ENCODE data around the gene ISCA1. TPM values are rescaled to one million over a fixed set of nuclear protein-coding genes. Genes with fewer than 3 reads are reported as not detected.
"Not testable (repeated sequence)": the region's sequence is repeated elsewhere in the genome, so short reads cannot be mapped to it uniquely, and the experiment has no call there.

Gene ISCA1
- total RNA-seq, 4 donors from 2014 or later: 50.6 to 67.4 (median 55.6) TPM

GRCh38 chr9:86303316-86303975 lies 21.1 kb upstream of the ISCA1 start:
- no peak for DNase-seq (ENCODE audit: low spot score)
- no peak for TF ChIP-seq CTCF (IDR thresholded peaks at IDR 0.05)
- peak; percentile 41 for ATAC-seq (ENCODE audit: low FRiP score)

- ATAC-seq (ENCODE audit: low FRiP score) (no peak), DNase-seq (ENCODE audit: low spot score) (no peak)
- no peak for TF ChIP-seq CTCF (IDR thresholded peaks at IDR 0.05)
Observed at GRCh38 chr9:86301686-86302085, 19.3 kb upstream of the ISCA1 start.

GRCh38 chr9:86300701-86301100 lies 18.4 kb upstream of the ISCA1 start:
- no peak for ATAC-seq (ENCODE audit: low FRiP score)
- no peak for TF ChIP-seq CTCF (IDR thresholded peaks at IDR 0.05)

GRCh38 chr9:86298873-86299272 lies 16.5 kb upstream of the ISCA1 start:
- ATAC-seq (ENCODE audit: low FRiP score) (no peak), DNase-seq (ENCODE audit: low spot score) (no peak)
- TF ChIP-seq CTCF (IDR thresholded peaks at IDR 0.05): no peak

More at GRCh38 chr9:86300701-86301100, 18.4 kb upstream of the ISCA1 start:
- DNase-seq (ENCODE audit: low spot score): no peak

- ATAC-seq (ENCODE audit: low FRiP score): not testable (repeated sequence)
Observed at GRCh38 chr9:86290341-86290740, 8.0 kb upstream of the ISCA1 start.

GRCh38 chr9:86288499-86289198 lies 6.3 kb upstream of the ISCA1 start:
- no peak for TF ChIP-seq CTCF (IDR thresholded peaks at IDR 0.05)
- ATAC-seq (ENCODE audit: low FRiP score) (no peak), DNase-seq (ENCODE audit: low spot score) (no peak)

More at GRCh38 chr9:86290341-86290740, 8.0 kb upstream of the ISCA1 start:
- DNase-seq (ENCODE audit: low spot score): not testable (repeated sequence)

GRCh38 chr9:86287013-86287412 lies 4.7 kb upstream of the ISCA1 start:
- no peak for TF ChIP-seq CTCF (IDR thresholded peaks at IDR 0.05)
- ATAC-seq (ENCODE audit: low FRiP score) (no peak), DNase-seq (ENCODE audit: low spot score) (no peak)

All from omental fat pad (tissue), 4 donors.